Keratinocyte (primary cell): ENCODE results near the gene PTPRT. TPM values are rescaled to one million over a fixed set of nuclear protein-coding genes. Genes with fewer than 3 reads are reported as not detected.

Experiments used
- DNase-seq: peaks from one replicate; pipeline ENCODE4 v3.0.0-alpha.2; 2011; ENCODE audit warnings: low read depth, missing footprints, low spot score
- FAIRE-seq: peaks from 2 replicates; lab custom pipeline; 2011; peaks lifted over from hg19 to GRCh38; lab: Jason Lieb, UNC
- H2AFZ ChIP-seq: 2 replicates; pipeline ENCODE4 v1.6.0; 2012; ENCODE audit warnings: low read length, control low read depth, inconsistent platforms; ENCODE audit not compliant: control insufficient read depth
- H3K27ac ChIP-seq: 2 replicates; pipeline ENCODE4 v1.5.1; 2011; ENCODE audit warnings: low read length; ENCODE audit not compliant: control insufficient read depth, insufficient read depth
- H3K27me3 ChIP-seq: 3 replicates; pipeline ENCODE4 v1.6.0; 2011; ENCODE audit warnings: low read length; ENCODE audit not compliant: control insufficient read depth, insufficient read depth; ENCODE audit errors: extremely low read depth
- H3K36me3 ChIP-seq, 2 experiments: 2 replicates in 1 of 2; 3 replicates in 1 of 2; pipeline ENCODE4 v1.5.1; 2011; ENCODE audit warnings: low read length in 2 of 2, mild to moderate bottlenecking in 1 of 2; ENCODE audit not compliant: control insufficient read depth in 2 of 2, insufficient read depth in 2 of 2; ENCODE audit errors: extremely low read depth in 1 of 2
- H3K4me1 ChIP-seq: 3 replicates; pipeline ENCODE4 v1.5.1; 2011; ENCODE audit warnings: low read length; ENCODE audit not compliant: control insufficient read depth, insufficient read depth; ENCODE audit errors: extremely low read depth
- H3K4me2 ChIP-seq: 3 replicates; pipeline ENCODE4 v1.6.0; 2011; ENCODE audit warnings: low read depth, low read length; ENCODE audit not compliant: control insufficient read depth, insufficient read depth; ENCODE audit errors: extremely low read depth
- H3K4me3 ChIP-seq, 3 experiments: fragments of 200-600 bp in 1 of 3; sonication (generic) in 1 of 3; 2 replicates in 2 of 3; 3 replicates in 1 of 3; pipeline ENCODE4 v1.5.1; 2011 to 2016; ENCODE audit warnings: low read length in 3 of 3, mild to moderate bottlenecking in 3 of 3, control low read depth in 2 of 3, inconsistent platforms in 1 of 3, low read depth in 1 of 3, mixed read lengths in 1 of 3, mixed run types in 1 of 3, moderate library complexity in 1 of 3; ENCODE audit not compliant: control insufficient read depth in 2 of 3, insufficient read depth in 2 of 3; ENCODE audit errors: extremely low read depth in 1 of 3
- H3K79me2 ChIP-seq: 2 replicates; pipeline ENCODE4 v1.6.0; 2012; ENCODE audit warnings: low read length; ENCODE audit not compliant: control insufficient read depth, insufficient read depth
- H3K9ac ChIP-seq: 3 replicates; pipeline ENCODE4 v1.6.0; 2011; ENCODE audit warnings: low read length; ENCODE audit not compliant: control insufficient read depth, insufficient read depth; ENCODE audit errors: extremely low read depth
- H3K9me1 ChIP-seq: 3 replicates; pipeline ENCODE4 v1.6.0; 2011; ENCODE audit warnings: low read length; ENCODE audit not compliant: control insufficient read depth, insufficient read depth; ENCODE audit errors: extremely low read depth
- H3K9me3 ChIP-seq: 2 replicates; pipeline ENCODE4 v1.5.1; 2012; ENCODE audit warnings: low read depth, low read length; ENCODE audit not compliant: control insufficient read depth
- H4K20me1 ChIP-seq: 3 replicates; pipeline ENCODE4 v1.6.0; 2011; ENCODE audit warnings: low read length; ENCODE audit not compliant: control insufficient read depth, insufficient read depth; ENCODE audit errors: extremely low read depth
- EZH2 ChIP-seq: IDR thresholded peaks from one replicate; pipeline ENCODE4 v1.6.1; 2012; ENCODE audit warnings: inconsistent platforms, mild to moderate bottlenecking, low read length, moderate library complexity
- dilution Hi-C: fragments of 300-500 bp; cut with MboI; formaldehyde crosslinking; loops from one replicate; pipeline ENCODE4 v1.7.0; 2020; ENCODE audit warnings: low sequenced_read_pairs; ENCODE audit not compliant: extremely low pct_ligation_motif_present
- polyA plus RNA-seq, 5 experiments: library from polyadenylated mRNA; depleted of rRNA in 3 of 5; stranded (reverse) in 3 of 5; stranded (forward) in 1 of 5; unstranded in 1 of 5; fragments of >200 nt; gene quantifications; 1 replicate in 1 of 5; 2 replicates in 3 of 5; 3 replicates in 1 of 5; pipeline versions ENCODE4 v1.2.1 to v1.2.3, GENCODE V29; 2011 to 2012; ENCODE audit warnings: missing spikeins in 2 of 5, low read depth in 1 of 5, low replicate concordance in 1 of 5
- TF ChIP-seq, protein P1 (sequence below), 3 experiments: IDR thresholded peaks in 1 of 3; conservative IDR thresholded peaks in 1 of 3; optimal IDR thresholded peaks in 1 of 3; 2 replicates in 2 of 3; 3 replicates in 1 of 3; pipeline versions ENCODE3 to v1.5.1; 2011; ENCODE audit warnings: low read length in 3 of 3, mild to moderate bottlenecking in 3 of 3, moderate library complexity in 2 of 3, control low read depth in 1 of 3, inconsistent platforms in 1 of 3; ENCODE audit not compliant: insufficient read depth in 2 of 3; ENCODE audit errors: extremely low read depth in 1 of 3

Gene PTPRT
- polyA plus RNA-seq, 1 donor (not counting 4 experiments of a cell fraction or from before 2014, with no cell fraction given): not detected

DNA sequence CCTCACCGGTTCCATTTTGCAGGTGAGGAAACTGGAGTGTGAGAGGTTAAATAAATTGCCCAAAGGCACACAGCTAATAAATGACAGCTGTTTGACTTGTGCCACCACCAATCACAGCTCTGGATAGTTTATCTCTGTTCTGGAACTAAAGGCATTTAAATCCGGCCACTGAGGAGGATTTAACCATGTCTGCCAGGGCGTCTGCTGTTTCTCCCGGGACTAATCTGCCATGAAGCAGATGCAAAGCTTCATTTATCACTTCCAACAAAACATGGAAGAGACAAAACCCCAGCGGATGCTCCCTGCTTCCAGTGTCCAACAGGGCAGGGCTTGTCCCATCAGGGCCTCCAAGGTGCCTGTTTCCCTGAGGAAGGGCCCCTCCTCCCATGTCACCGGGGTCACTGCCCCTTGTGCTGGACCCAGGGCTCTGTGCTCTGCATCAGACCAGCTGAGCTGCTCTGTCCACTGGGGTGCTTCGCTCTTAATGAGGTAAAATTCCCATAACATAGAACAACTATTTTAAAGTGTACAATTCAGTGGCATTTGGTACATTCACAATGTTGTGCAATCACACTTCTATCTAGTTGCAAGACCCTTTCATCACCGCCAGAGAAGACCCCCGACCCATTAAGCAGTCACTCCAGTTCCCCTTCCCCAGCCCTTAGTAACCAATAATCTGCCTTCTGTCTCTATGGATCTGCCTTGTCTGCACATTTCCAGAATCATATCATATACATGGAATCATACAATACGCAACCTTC, 244.3 kb downstream of the PTPRT start:
- TF ChIP-seq EZH2: no peak
- TF ChIP-seq, protein P1, sequence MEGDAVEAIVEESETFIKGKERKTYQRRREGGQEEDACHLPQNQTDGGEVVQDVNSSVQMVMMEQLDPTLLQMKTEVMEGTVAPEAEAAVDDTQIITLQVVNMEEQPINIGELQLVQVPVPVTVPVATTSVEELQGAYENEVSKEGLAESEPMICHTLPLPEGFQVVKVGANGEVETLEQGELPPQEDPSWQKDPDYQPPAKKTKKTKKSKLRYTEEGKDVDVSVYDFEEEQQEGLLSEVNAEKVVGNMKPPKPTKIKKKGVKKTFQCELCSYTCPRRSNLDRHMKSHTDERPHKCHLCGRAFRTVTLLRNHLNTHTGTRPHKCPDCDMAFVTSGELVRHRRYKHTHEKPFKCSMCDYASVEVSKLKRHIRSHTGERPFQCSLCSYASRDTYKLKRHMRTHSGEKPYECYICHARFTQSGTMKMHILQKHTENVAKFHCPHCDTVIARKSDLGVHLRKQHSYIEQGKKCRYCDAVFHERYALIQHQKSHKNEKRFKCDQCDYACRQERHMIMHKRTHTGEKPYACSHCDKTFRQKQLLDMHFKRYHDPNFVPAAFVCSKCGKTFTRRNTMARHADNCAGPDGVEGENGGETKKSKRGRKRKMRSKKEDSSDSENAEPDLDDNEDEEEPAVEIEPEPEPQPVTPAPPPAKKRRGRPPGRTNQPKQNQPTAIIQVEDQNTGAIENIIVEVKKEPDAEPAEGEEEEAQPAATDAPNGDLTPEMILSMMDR (optimal IDR thresholded peaks at IDR 0.05 in 1 of 3, IDR thresholded peaks at IDR 0.05 in 1 of 3, conservative IDR thresholded peaks at IDR 0.05 in 1 of 3; ENCODE audit: extremely low read depth in 1 of 3, insufficient read depth in 2 of 3, low read length in 3 of 3): no peak
- Histone ChIP-seq H3K27ac (no peak overlapping the region), H3K4me1 (no peaks in the 10 kb centered on the region), H3K9me3 (peaks cover 1% of the 10 kb centered on the region), H3K9me1 (no peaks in the 10 kb centered on the region), H3K4me3 (no peak overlapping the region), H4K20me1 (no peaks in the 10 kb centered on the region), H3K36me3 (no peaks in the 10 kb centered on the region), H2AFZ (no peak overlapping the region), H3K4me2 (no peak overlapping the region), H3K27me3 (no peaks in the 10 kb centered on the region), H3K79me2 (no peaks in the 10 kb centered on the region), H3K9ac (no peak overlapping the region)
- FAIRE-seq: no peak
- DNase-seq: no peak
- dilution Hi-C loops: no loop called here

DNA sequence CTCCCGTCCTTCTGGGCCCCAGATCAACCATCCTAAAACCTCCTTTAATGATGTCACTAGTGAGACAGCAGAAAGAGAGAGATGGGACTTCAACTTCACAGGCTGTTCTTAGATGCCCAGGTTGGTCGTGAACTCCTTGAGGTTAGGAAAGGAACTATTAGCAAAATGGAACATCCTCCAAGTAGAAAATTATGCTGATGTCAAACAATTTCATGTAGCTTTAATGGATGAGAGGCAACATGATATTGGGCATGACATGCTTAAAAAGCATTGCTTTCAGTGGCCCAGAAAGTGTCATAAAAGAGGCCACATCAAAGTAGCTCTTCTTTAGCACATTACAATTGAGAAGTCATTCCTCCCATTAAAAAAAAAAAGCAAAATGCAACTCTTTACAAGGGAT, 248.1 kb downstream of the PTPRT start:
- no peak overlapping the region for H3K4me3 ChIP-seq
- FAIRE-seq: no peak

More for the DNA sequence above, 248.1 kb downstream of the PTPRT start:
- H2AFZ ChIP-seq: no peak overlapping the region
- H4K20me1 ChIP-seq: no peaks in the 10 kb centered on the region
- H3K4me1 ChIP-seq: no peaks in the 10 kb centered on the region
- no peaks in the 10 kb centered on the region for H3K9me1 ChIP-seq
- DNase-seq: no peak
- no peaks in the 10 kb centered on the region for H3K36me3 ChIP-seq
- H3K9ac ChIP-seq: no peak overlapping the region
- no peak for TF ChIP-seq EZH2
- TF ChIP-seq, protein P1 (optimal IDR thresholded peaks at IDR 0.05 in 1 of 3, IDR thresholded peaks at IDR 0.05 in 1 of 3, conservative IDR thresholded peaks at IDR 0.05 in 1 of 3; ENCODE audit: extremely low read depth in 1 of 3, insufficient read depth in 2 of 3, low read length in 3 of 3): no peak
- H3K27me3 ChIP-seq: no peaks in the 10 kb centered on the region
- no peak overlapping the region for H3K27ac ChIP-seq
- dilution Hi-C loops: no loop called here
- H3K4me2 ChIP-seq: no peak overlapping the region
- H3K9me3 ChIP-seq: no peaks in the 10 kb centered on the region
- no peaks in the 10 kb centered on the region for H3K79me2 ChIP-seq
